Caki2 (cell line): ENCODE results near the gene CLDN8. TPM values are rescaled to one million over a fixed set of nuclear protein-coding genes. Genes with fewer than 3 reads are reported as not detected.
A peak's percentile ranks its signal among the peaks of the same experiment; 100 is the strongest.

Source experiments
- DNase-seq: peaks from one replicate; pipeline ENCODE4 v3.0.0-alpha.2; 2015; ENCODE audit warnings: low read depth
- in situ Hi-C: cut with HindIII; loops from 2 replicates; pipeline ENCODE4 v1.10.0; 2016; ENCODE audit warnings: low sequenced_read_pairs, low pct_unique_long_range_greater_than_20kb, mixed read lengths
- total RNA-seq: library from RNA; depleted of rRNA; stranded (reverse); fragments of >200 nt; shearing (Covaris generic); gene quantifications from 2 replicates; pipeline ENCODE4 v1.2.3, GENCODE V29; 2014; ENCODE audit warnings: low replicate concordance; rRNA removed

The CLDN8 gene
- total RNA-seq, 1 experiment from 2014 or later: not detected

DNA sequence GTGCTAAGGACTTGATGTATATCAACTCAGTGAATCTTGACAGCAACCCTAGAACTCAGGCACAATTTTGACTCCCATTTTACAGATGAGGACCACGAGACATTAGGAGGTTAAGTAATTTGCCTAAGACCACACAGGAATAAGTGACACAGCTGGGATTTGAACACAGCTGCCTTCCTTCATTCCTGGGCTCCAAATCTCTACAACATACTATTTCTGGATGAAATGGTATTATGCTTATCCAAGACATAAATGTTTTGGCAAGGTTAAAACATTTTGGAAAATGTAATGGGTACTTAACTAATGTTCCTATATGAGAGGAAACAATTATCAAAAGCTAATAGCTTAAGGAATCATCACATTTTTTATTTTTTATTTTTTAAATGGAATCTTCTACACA lies 4.8 kb downstream of the CLDN8 start:
- in situ Hi-C loops: no loop called here
- no peak for DNase-seq

DNA sequence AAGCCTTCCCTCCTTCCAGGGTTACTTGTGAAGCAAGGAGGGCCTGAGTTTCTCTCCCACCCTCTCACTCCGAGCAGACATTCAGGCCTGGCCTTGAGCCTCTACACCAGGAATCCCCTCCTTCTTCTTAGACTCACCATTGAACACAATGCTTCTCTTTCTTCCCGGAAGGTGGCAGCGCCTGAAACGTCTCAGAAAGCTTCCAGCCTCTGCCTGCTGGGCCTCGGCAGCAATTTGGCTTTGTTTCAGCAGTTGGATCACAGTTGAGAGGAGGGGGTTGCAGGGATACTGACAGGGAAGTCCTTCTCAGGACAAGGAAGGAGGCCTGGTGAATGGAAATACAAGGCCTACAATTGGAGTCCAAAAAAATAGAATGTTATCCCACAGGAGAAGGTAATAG lies 6.3 kb downstream of the CLDN8 start:
- in situ Hi-C loops: no loop called here
- no peak for DNase-seq

DNA sequence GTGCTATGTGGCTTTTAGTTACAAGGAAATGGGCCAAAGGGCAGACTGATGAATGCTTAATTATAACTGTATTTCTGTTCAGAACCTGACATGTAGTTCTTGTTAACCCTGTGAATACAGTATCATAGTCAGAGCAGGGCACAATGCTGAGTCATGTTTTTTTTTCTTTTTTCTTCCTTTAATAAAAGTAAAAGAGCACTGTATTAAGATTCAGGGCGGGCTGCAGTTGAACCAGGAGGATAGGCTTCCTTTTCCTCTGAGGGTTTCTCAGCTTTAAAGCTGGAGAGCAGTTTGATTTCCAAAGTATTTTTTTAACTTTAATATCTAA lies 8.7 kb downstream of the CLDN8 start:
- no peak for DNase-seq
- in situ Hi-C loops: no loop called here

DNA sequence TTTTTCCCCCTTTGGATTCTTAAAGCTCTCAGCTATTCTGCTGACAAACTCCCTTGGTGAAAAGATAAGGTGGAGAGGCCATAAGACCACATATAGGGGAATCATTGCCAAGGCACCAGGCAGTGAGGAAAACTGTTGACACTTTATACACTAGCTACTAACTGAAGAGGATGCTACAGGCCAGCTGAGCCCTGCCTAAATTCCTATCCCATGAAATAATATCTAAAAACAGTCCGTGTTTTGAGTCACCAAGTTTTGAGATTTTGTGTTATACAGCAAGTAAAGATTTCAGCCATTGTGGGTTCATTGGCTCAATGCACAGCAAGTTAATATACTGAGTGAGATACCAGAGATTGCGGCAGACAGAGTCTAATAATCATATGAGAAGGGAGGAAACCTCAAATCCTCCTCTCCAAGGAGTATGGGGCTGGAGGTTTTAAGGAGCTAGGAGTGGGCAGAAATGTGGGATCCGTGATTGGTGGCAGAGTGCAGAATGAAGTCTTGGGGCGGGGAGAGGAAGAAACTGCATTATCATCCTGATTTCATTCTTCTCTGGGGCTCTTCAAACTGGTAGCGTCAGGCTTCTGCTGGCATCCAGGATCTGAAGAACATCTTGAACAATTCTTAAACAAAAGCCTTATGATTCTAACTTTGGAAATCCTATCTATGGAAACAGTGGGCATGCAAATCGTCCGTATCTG lies 9.2 kb downstream of the CLDN8 start:
- peak; percentile 95 for DNase-seq
- in situ Hi-C loops: no loop called here

DNA sequence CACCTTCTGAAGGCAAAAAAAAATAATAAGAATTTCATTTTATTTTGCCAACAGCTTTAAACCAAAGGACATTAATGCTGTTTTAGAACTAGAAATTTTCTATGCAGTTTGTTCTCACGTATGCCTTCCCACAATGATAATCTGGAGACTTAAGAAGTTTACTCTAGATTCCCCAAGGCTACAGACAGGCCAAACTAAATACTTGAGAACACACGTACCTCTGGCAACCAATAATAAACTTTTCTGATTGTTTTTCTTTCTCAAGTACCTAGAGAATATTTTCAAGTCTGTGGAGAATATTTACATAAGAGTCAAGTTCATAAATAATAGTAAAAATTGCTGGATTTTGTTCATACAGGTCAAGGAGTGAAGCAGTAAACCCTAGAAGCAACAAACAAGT lies 15.9 kb downstream of the CLDN8 start:
- in situ Hi-C loops: no loop called here
- no peak for DNase-seq

DNA sequence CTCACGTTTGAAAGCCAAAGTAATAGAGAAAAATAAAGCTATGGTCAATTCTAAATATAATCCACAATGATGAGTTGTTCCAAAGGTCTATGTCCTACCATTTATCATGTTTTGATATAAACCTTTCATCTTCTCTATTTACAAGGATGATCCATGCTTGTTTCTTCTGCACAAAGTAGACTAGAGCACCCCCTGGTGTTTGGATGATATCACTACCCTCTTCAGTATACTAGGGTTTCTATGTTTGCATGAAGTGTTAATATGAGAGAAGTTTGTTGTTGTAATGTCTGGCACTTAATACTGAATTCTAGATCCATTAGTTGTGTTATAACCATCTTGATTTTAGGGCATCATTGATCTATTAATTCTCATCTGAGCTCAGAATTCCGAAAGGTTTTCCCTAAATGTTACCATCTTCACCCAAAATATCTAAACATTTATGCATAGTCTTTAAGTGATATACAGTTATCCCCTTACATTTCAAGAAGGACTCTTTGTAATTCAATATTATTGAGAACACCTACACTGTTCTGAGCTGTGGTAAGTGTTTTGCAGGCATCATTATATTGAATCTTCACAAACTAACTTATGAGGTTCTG lies 21.1 kb downstream of the CLDN8 start:
- peak; percentile 33 for DNase-seq
- in situ Hi-C loops: no loop called here

DNA sequence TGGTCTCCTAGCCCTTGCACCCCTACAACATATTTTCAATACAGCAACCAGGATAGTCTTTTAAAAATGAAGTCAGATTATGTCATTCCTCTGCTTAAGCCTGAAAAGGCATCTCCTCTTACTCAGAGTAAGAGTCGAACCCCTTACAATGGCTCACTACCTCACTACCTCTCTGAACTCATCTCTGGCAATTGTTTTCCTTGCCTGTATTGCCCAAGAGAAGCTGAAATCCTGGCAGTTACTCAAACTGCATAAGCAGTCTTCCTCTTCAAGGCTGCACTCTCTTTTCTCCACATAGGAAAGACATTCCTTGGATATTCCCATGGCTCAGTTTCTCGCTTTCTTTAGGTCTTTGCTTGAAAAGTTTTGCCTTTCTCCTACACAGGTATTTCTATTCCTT lies 22.7 kb downstream of the CLDN8 start:
- in situ Hi-C loops: no loop called here
- DNase-seq: no peak

DNA sequence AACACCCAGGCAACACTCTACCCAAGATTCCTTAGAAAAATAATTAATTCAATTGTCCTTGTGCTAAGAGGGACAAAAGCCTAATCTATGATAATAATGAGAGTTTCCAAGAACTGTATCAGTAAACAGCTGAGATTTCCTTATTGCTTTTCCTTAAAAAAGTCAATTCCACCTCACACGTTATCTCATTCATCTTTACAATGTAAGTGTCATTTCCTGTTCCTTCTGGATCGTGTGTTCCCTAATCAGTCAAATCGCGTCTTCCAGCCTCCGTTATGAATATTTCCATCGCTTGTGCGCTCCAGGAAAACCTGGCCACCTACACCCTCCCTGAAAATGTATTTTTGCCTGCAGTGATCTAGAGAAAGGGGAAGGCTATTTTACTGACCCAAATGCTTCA lies 25.3 kb downstream of the CLDN8 start:
- DNase-seq: no peak
- in situ Hi-C loops: no loop called here

DNA sequence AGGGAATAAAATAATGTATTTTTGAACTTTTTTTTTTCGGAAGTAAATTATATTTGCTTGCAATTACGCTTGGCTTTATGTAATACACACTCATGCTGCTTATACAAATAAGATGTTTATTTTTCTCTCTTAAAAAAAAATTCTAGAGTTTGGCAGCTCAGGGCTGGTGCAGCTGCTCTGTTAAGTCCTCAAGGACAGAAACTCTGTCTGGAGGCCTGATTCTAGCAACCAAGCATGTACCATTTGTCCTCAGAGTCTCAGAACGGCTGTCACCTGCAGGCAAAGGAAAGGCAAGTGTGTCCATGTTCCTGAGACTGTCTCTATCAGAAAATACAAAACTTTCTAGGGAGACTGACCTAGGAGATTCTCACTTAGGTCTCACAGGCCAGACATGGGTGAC lies 26.1 kb downstream of the CLDN8 start:
- no peak for DNase-seq

DNA sequence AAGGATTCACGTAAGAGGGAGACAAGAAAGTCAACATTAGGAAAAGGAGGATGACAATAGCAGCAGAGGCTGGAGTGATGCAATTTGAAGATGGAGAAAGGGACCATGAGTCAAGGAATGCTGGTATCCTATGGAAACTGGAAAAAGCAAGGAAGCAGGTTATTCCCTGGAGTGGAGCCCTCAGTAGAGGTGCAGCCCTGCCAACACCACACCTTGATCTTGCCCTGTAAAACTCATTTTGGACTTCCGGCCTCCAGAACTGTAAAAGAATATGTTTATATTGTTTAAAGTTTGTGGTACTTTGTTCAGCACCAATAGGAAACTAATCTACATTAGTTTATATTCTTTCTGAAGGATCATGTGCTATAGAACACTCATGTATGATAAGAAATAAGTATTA lies 29.7 kb downstream of the CLDN8 start:
- no peak for DNase-seq
- in situ Hi-C loops: no loop called here

More for the DNA sequence above, 26.1 kb downstream of the CLDN8 start:
- in situ Hi-C loops: no loop called here

DNA sequence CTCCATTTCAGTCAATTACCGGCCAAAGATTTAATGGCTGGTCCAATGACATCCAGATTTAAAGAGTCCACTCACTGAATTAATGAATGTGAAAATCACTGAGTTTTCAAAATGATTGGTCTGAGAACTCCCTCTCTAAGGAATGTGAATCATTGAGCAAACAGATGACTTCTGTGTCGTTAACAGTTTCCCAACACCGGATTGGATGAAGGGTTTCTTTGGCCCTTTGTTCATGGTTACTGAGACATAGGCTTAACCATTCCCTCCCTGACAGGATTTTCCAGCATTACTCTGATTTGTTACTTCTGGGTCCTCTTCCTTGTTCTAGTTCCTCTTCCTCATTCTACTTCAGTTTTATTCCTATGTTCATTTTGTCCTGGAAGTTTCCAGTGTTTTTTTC lies 47.8 kb downstream of the CLDN8 start:
- in situ Hi-C loops: no loop called here
- DNase-seq: peak; percentile 53

DNA sequence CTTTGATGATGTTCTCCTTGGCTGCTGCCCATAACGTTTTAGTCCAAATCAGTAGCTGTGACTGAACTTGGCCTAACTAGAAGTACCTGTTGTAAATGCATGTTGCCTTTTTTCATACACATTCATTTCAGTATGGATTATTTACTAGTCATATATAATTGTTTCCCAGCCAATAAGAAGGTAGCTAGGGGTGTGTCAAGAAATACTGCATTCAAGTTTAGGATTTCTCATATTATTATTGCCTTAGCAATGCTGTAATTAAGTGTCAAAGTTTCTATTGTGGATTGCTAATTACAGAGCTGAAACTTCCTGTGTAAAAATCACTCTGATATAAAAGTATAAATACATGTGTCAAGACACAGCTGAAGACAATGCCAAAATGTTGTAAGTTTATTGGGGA lies 49.2 kb downstream of the CLDN8 start, which contains the start of gene CLDN17:
CLDN17 (minus strand) TSS at position 101 of the 400 bp plus-strand sequence. CDS start 188 bp downstream, outside the sequence.
- no peak for DNase-seq
- in situ Hi-C loops: no loop called here

DNA sequence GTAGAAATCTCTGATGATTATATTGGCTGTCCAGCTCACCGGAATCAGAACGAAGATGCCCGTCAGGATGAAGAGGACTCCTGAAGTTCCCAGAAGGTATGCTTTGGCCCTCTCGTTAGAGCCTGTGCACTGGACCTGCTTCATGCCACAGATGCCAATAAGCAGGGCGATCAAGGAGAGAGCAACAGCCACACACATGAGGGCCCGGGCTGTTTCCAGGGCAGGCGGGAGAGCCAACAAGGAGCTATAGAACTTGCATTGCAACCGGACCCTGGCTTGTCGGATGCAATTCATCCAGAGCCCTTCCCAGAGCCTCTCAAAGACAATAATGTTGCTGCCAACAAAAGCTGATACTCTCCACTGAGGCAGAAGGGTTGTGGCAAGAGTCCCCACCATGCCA lies 49.7 kb downstream of the CLDN8 start:
- in situ Hi-C loops: no loop called here
- DNase-seq: no peak

DNA sequence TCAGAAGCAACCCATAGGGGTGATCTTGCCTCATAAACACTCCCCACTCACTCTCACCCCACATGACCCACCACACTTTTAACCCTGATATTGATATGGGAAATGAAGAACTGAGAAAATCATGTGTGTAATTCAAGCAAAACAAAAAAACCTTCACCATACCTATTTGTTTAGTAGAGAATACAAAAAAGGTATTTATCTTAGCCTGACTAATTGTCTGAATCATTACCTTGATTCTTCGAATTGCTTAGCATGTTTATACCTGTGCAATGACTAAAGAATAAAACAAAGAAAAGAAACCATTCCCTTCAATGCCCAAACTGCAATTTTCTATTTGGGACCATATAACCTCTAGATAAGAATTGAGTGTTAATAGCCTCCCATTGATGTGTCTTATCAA lies 51.1 kb downstream of the CLDN8 start:
- in situ Hi-C loops: no loop called here
- no peak for DNase-seq

Other genes starting within 250 kb of the CLDN8 start
- not detected in 2 replicates for gene CLDN17, start 49.3 kb downstream of the CLDN8 start, total RNA-seq
- gene KRTAP24-1, start 66.9 kb upstream of the CLDN8 start, total RNA-seq: not detected in 2 replicates
- gene KRTAP25-1, start 73.4 kb upstream of the CLDN8 start, total RNA-seq: not detected in 2 replicates
- not detected in 2 replicates for gene KRTAP26-1, start 104.2 kb upstream of the CLDN8 start, total RNA-seq
- not detected in 2 replicates for gene KRTAP27-1, start 121.6 kb upstream of the CLDN8 start, total RNA-seq
- gene KRTAP23-1, start 132.5 kb upstream of the CLDN8 start, total RNA-seq: not detected in 2 replicates
- gene KRTAP13-2, start 156.2 kb upstream of the CLDN8 start, total RNA-seq: not detected in 2 replicates
- gene KRTAP13-1, start 179.9 kb upstream of the CLDN8 start, total RNA-seq: not detected in 2 replicates
- not detected in 2 replicates for gene KRTAP13-3, start 209.8 kb upstream of the CLDN8 start, total RNA-seq
- not detected in 2 replicates for gene KRTAP13-4, start 214.1 kb upstream of the CLDN8 start, total RNA-seq
- not detected in 2 replicates for gene KRTAP15-1, start 224.2 kb upstream of the CLDN8 start, total RNA-seq